Activated CD4-positive, alpha-beta T cell treated with anti-CD3 and anti-CD28 coated beads for 36 hours (primary cell): ENCODE results near the gene EMILIN3. TPM values are rescaled to one million over a fixed set of nuclear protein-coding genes. Genes with fewer than 3 reads are reported as not detected.

Experiments used
- ATAC-seq: fragments of 200-7000 bp; cut with Tn5 transposase; one replicate; pipeline ENCODE4 v1.10.0; 2021; ENCODE audit warnings: mild to moderate bottlenecking, moderate library complexity
- CTCF ChIA-PET: fragments of 350-600 bp; sonication (Branson Sonifier 250); formaldehyde crosslinking; loops from one replicate; lab custom pipeline; 2021; ENCODE audit warnings: antibody characterized with exemption; lab: Charles Lee
- POLR2A ChIA-PET: fragments of 350-600 bp; sonication (Branson Sonifier 250); formaldehyde crosslinking; loops from one replicate; lab custom pipeline; 2021; ENCODE audit warnings: antibody characterized with exemption, inconsistent platforms; lab: Charles Lee
- DNase-seq: peaks from one replicate; pipeline ENCODE4 v3.0.0-alpha.2; 2020
- H3K27ac Mint-ChIP-seq: one replicate; pipeline ENCODE4 v1.8.0; 2021; ENCODE audit warnings: mixed read lengths
- H3K27me3 Mint-ChIP-seq: one replicate; pipeline ENCODE4 v1.8.0; 2021; ENCODE audit warnings: mixed read lengths
- H3K36me3 Mint-ChIP-seq: one replicate; pipeline ENCODE4 v1.8.0; 2021; ENCODE audit warnings: low read depth, mixed read lengths
- H3K4me1 Mint-ChIP-seq: one replicate; pipeline ENCODE4 v1.8.0; 2021; ENCODE audit warnings: mixed read lengths
- H3K4me3 Mint-ChIP-seq: one replicate; pipeline ENCODE4 v1.8.0; 2021; ENCODE audit warnings: mild to moderate bottlenecking, moderate library complexity, mixed read lengths
- H3K9me3 Mint-ChIP-seq: one replicate; pipeline ENCODE4 v1.8.0; 2021; ENCODE audit warnings: low read depth, mixed read lengths
- intact Hi-C, 2 experiments: fragments of 100-400 bp; cut with DNase I in 1 of 2; cut with micrococcal nuclease in 1 of 2; formaldehyde crosslinking; loops; one replicate each; pipeline versions ENCODE4 v1.14.2 to v1.15.1; 2022 to 2024; cut with DNase I, micrococcal nuclease
- total RNA-seq, 2 experiments: library from RNA; stranded (reverse); gene quantifications; one replicate each; pipeline ENCODE4 v1.2.3, GENCODE V29; 2021

EMILIN3 gene
- total RNA-seq, 2 experiments from 2014 or later: 0.05 to 0.16 TPM

GRCh38 chr20:41391587-41392001 is 25.0 kb upstream of the EMILIN3 start:
- no peak for ATAC-seq
- POLR2A ChIA-PET: no interaction called here

GRCh38 chr20:41390889-41391288 is 24.3 kb upstream of the EMILIN3 start:
- no peaks in the 10 kb centered on the region for H3K4me1 Mint-ChIP-seq
- ChIA-PET POLR2A (no interaction called here), CTCF (no interaction called here)
- no peak overlapping the region for H3K27ac Mint-ChIP-seq
- H3K9me3 Mint-ChIP-seq: no peaks in the 10 kb centered on the region
- H3K27me3 Mint-ChIP-seq: no peaks in the 10 kb centered on the region
- DNase-seq: no peak
- H3K36me3 Mint-ChIP-seq: no peaks in the 10 kb centered on the region
- no peak for ATAC-seq
- intact Hi-C loops: no loop called here
- H3K4me3 Mint-ChIP-seq: no peak overlapping the region

More at GRCh38 chr20:41391587-41392001, 25.0 kb upstream of the EMILIN3 start:
- no peak for DNase-seq
- Mint-ChIP-seq H3K27me3 (no peaks in the 10 kb centered on the region), H3K4me3 (no peak overlapping the region), H3K27ac (no peak overlapping the region), H3K36me3 (no peaks in the 10 kb centered on the region), H3K9me3 (no peaks in the 10 kb centered on the region), H3K4me1 (no peaks in the 10 kb centered on the region)
- intact Hi-C loops: no loop called here
- CTCF ChIA-PET: interaction anchor here (0.6 kb wide), 1 partner anchor 419 kb away, joined by 3 read pairs; no protein-coding TSS in a partner anchor

GRCh38 chr20:41387444-41387851 is 20.8 kb upstream of the EMILIN3 start:
- Mint-ChIP-seq H3K27ac (no peak overlapping the region), H3K9me3 (peaks cover 2% of the 10 kb centered on the region), H3K36me3 (no peaks in the 10 kb centered on the region), H3K4me3 (no peak overlapping the region), H3K27me3 (peaks cover 1% of the 10 kb centered on the region), H3K4me1 (no peaks in the 10 kb centered on the region)
- intact Hi-C loops: no loop called here
- ATAC-seq (no peak), DNase-seq (no peak)
- CTCF ChIA-PET: interaction anchor here (1.0 kb wide), 1 partner anchor 11 kb away, joined by 3 read pairs; no protein-coding TSS in a partner anchor
- POLR2A ChIA-PET: no interaction called here

- H3K27me3 Mint-ChIP-seq: peaks cover 1% of the 10 kb centered on the region
- POLR2A ChIA-PET: no interaction called here
Observed at GRCh38 chr20:41386502-41387427, 20.1 kb upstream of the EMILIN3 start.

GRCh38 chr20:41382791-41383305 is 16.2 kb upstream of the EMILIN3 start:
- CTCF ChIA-PET: no interaction called here
- peaks cover 2% of the 10 kb centered on the region for H3K9me3 Mint-ChIP-seq
- POLR2A ChIA-PET: no interaction called here

More at GRCh38 chr20:41386502-41387427, 20.1 kb upstream of the EMILIN3 start:
- ATAC-seq (no peak), DNase-seq (no peak)
- no peaks in the 10 kb centered on the region for H3K4me1 Mint-ChIP-seq
- H3K36me3 Mint-ChIP-seq: no peaks in the 10 kb centered on the region
- intact Hi-C loops: no loop called here
- H3K4me3 Mint-ChIP-seq: no peak overlapping the region
- H3K9me3 Mint-ChIP-seq: peaks cover 2% of the 10 kb centered on the region
- H3K27ac Mint-ChIP-seq: no peak overlapping the region
- CTCF ChIA-PET: interaction anchor here (1.0 kb wide), 1 partner anchor 10 kb away, joined by 3 read pairs; no protein-coding TSS in a partner anchor

GRCh38 chr20:41380551-41381193 is 14.1 kb upstream of the EMILIN3 start:
- Mint-ChIP-seq H3K27me3 (peaks cover 9% of the 10 kb centered on the region), H3K4me3 (no peak overlapping the region), H3K27ac (no peak overlapping the region), H3K36me3 (no peaks in the 10 kb centered on the region), H3K4me1 (peaks cover 8% of the 10 kb centered on the region), H3K9me3 (peaks cover 2% of the 10 kb centered on the region)
- no peak for ATAC-seq
- DNase-seq: no peak
- POLR2A ChIA-PET: no interaction called here
- CTCF ChIA-PET: no interaction called here
- intact Hi-C loops: no loop called here

More at GRCh38 chr20:41382791-41383305, 16.2 kb upstream of the EMILIN3 start:
- H3K4me3 Mint-ChIP-seq: no peak overlapping the region
- no peak overlapping the region for H3K27ac Mint-ChIP-seq
- intact Hi-C loops: no loop called here
- ATAC-seq: no peak
- peaks cover 8% of the 10 kb centered on the region for H3K4me1 Mint-ChIP-seq
- H3K27me3 Mint-ChIP-seq: peaks cover 1% of the 10 kb centered on the region
- no peaks in the 10 kb centered on the region for H3K36me3 Mint-ChIP-seq
- no peak for DNase-seq

GRCh38 chr20:41379551-41379950 is 12.9 kb upstream of the EMILIN3 start:
- Mint-ChIP-seq H3K27ac (no peak overlapping the region), H3K4me3 (no peak overlapping the region), H3K27me3 (peaks cover 9% of the 10 kb centered on the region), H3K36me3 (no peaks in the 10 kb centered on the region), H3K9me3 (peaks cover 2% of the 10 kb centered on the region), H3K4me1 (peaks cover 8% of the 10 kb centered on the region)
- ATAC-seq (no peak), DNase-seq (no peak)
- CTCF ChIA-PET: interaction anchor here (0.7 kb wide), 1 partner anchor 19 kb away, joined by 5 read pairs; no protein-coding TSS in a partner anchor
- POLR2A ChIA-PET: no interaction called here
- intact Hi-C loops: no loop called here

GRCh38 chr20:41377275-41377674 is 10.7 kb upstream of the EMILIN3 start:
- H3K4me1 Mint-ChIP-seq: peaks cover 8% of the 10 kb centered on the region
- no peak overlapping the region for H3K27ac Mint-ChIP-seq
- peaks cover 9% of the 10 kb centered on the region for H3K9me3 Mint-ChIP-seq
- ChIA-PET POLR2A (no interaction called here), CTCF (interaction anchor here (1.5 kb wide), 1 partner anchor 10 kb away, joined by 3 read pairs; no protein-coding TSS in a partner anchor)
- DNase-seq: no peak
- peaks cover 9% of the 10 kb centered on the region for H3K27me3 Mint-ChIP-seq
- H3K36me3 Mint-ChIP-seq: no peaks in the 10 kb centered on the region
- intact Hi-C loops: no loop called here
- no peak overlapping the region for H3K4me3 Mint-ChIP-seq
- ATAC-seq: no peak

GRCh38 chr20:41376349-41376748 is 9.7 kb upstream of the EMILIN3 start:
- no peak overlapping the region for H3K4me3 Mint-ChIP-seq
- CTCF ChIA-PET: interaction anchor here (1.5 kb wide), 1 partner anchor 11 kb away, joined by 3 read pairs; no protein-coding TSS in a partner anchor
- H3K4me1 Mint-ChIP-seq: peaks cover 8% of the 10 kb centered on the region
- H3K36me3 Mint-ChIP-seq: no peaks in the 10 kb centered on the region
- POLR2A ChIA-PET: interaction anchor here (0.6 kb wide), 1 partner anchor 25 kb away, joined by 3 read pairs; no protein-coding TSS in a partner anchor
- H3K9me3 Mint-ChIP-seq: peaks cover 11% of the 10 kb centered on the region
- H3K27me3 Mint-ChIP-seq: peaks cover 9% of the 10 kb centered on the region
- intact Hi-C loops: no loop called here
- H3K27ac Mint-ChIP-seq: no peak overlapping the region
- ATAC-seq (no peak), DNase-seq (no peak)

GRCh38 chr20:41375846-41376245 is 9.2 kb upstream of the EMILIN3 start:
- Mint-ChIP-seq H3K36me3 (peaks cover 2% of the 10 kb centered on the region), H3K27me3 (peaks cover 9% of the 10 kb centered on the region), H3K4me1 (peaks cover 8% of the 10 kb centered on the region), H3K9me3 (peaks cover 16% of the 10 kb centered on the region), H3K27ac (no peak overlapping the region), H3K4me3 (no peak overlapping the region)
- POLR2A ChIA-PET: interaction anchor here (0.6 kb wide), 1 partner anchor 25 kb away, joined by 3 read pairs; no protein-coding TSS in a partner anchor
- intact Hi-C loops: no loop called here
- CTCF ChIA-PET: interaction anchor here (1.5 kb wide), 1 partner anchor 11 kb away, joined by 3 read pairs; no protein-coding TSS in a partner anchor
- ATAC-seq (no peak), DNase-seq (no peak)
